ENCODE measurements around the gene SRP14. TPM values are rescaled to one million over a fixed set of nuclear protein-coding genes. Genes with fewer than 3 reads are reported as not detected.

The SRP14 gene
- total RNA-seq, 1 experiment from 2014 or later, result 200 TPM

- TF ChIP-seq, protein P1, sequence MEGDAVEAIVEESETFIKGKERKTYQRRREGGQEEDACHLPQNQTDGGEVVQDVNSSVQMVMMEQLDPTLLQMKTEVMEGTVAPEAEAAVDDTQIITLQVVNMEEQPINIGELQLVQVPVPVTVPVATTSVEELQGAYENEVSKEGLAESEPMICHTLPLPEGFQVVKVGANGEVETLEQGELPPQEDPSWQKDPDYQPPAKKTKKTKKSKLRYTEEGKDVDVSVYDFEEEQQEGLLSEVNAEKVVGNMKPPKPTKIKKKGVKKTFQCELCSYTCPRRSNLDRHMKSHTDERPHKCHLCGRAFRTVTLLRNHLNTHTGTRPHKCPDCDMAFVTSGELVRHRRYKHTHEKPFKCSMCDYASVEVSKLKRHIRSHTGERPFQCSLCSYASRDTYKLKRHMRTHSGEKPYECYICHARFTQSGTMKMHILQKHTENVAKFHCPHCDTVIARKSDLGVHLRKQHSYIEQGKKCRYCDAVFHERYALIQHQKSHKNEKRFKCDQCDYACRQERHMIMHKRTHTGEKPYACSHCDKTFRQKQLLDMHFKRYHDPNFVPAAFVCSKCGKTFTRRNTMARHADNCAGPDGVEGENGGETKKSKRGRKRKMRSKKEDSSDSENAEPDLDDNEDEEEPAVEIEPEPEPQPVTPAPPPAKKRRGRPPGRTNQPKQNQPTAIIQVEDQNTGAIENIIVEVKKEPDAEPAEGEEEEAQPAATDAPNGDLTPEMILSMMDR (conservative IDR thresholded peaks at IDR 0.05), result no peak
- Histone ChIP-seq H3K27ac (ENCODE audit: insufficient read length, low read depth, low read length) (no peak overlapping the region), H2BK15ac (ENCODE audit: low read depth, low read length) (no peak overlapping the region), H3K23ac (ENCODE audit: insufficient read length, low read depth, low read length) (no peak overlapping the region), H2AFZ (ENCODE audit: low read length) (no peak overlapping the region), H4K5ac (ENCODE audit: insufficient read length, low read depth, low read length) (no peak overlapping the region), H3K4me1 (ENCODE audit: insufficient read depth, low read length) (peaks cover 7% of the 10 kb centered on the region; the same call in 1 of the 2 replicates), H3K4ac (ENCODE audit: low read depth, low read length) (no peak overlapping the region), H3K79me2 (ENCODE audit: insufficient read depth, low read length) (no peaks in the 10 kb centered on the region), H2BK5ac (ENCODE audit: insufficient read length, low read length) (no peak overlapping the region), H2BK120ac (ENCODE audit: low read depth, low read length, poor library complexity, severe bottlenecking) (no peak overlapping the region), H3K9ac (ENCODE audit: extremely low read depth, insufficient read length, low read length) (no peak overlapping the region), H3K23me2 (ENCODE audit: insufficient read length, low read depth, low read length, poor library complexity, severe bottlenecking) (peaks cover 3% of the 10 kb centered on the region), H4K91ac (ENCODE audit: insufficient read length, low read depth, low read length) (no peak overlapping the region), H3K27me3 (ENCODE audit: insufficient read depth, low read length) (no peaks in the 10 kb centered on the region), H3T11ph (ENCODE audit: low read length) (no peak overlapping the region), H2BK20ac (ENCODE audit: low read depth, low read length, poor library complexity, severe bottlenecking) (no peak overlapping the region), H3K9me3 (ENCODE audit: control insufficient read depth, low read depth, low read length) (no peaks in the 10 kb centered on the region), H3K56ac (ENCODE audit: insufficient read length, low read depth, low read length) (no peak overlapping the region), H2BK12ac (ENCODE audit: insufficient read length, low read depth, low read length) (no peak overlapping the region), H3K18ac (ENCODE audit: insufficient read length, low read depth, low read length) (no peak overlapping the region), H4K8ac (replicated peaks; ENCODE audit: insufficient read length, low read depth, low read length) (no peak overlapping the region), H2AK5ac (ENCODE audit: insufficient read length, low read length) (no peak overlapping the region), H4K20me1 (ENCODE audit: control insufficient read depth, insufficient read depth, insufficient read length) (no peaks in the 10 kb centered on the region), H3K79me1 (ENCODE audit: insufficient read depth, low read depth, low read length, poor library complexity, severe bottlenecking) (no peaks in the 10 kb centered on the region), H3K14ac (ENCODE audit: insufficient read depth, low read length) (no peak overlapping the region), H3K4me2 (ENCODE audit: insufficient read depth, insufficient read length, low read length) (no peak overlapping the region)
- H3K36me3 Mint-ChIP-seq (ENCODE audit: insufficient read depth in 1 of 3, low read depth in 3 of 3), result no peaks in the 10 kb centered on the region; a peak in 2 of 7 replicates
- H3K4me1 Mint-ChIP-seq, result peaks cover 55 to 56% of the 10 kb centered on the region in 2 experiments
- no peaks in the 10 kb centered on the region; a peak in 1 of 5 replicates for H3K9me3 Mint-ChIP-seq
- DNase-seq, result no peak
- peak overlapping the region in 1 of 3 experiments; percentile 17; a peak in 1 of 7 replicates for H3K27ac Mint-ChIP-seq
- WGBS (ENCODE audit: extremely low coverage, insufficient read length, low lambda C conversion rate), result no CpG with 5 or more reads among the region's 10 CpGs
- H3K27me3 Mint-ChIP-seq (ENCODE audit: low read depth), result peaks cover 2% of the 10 kb centered on the region; the same call in 1 of the 2 replicates
- no peak overlapping the region for H3K4me3 Mint-ChIP-seq
These were observed 9.3 kb upstream of the SRP14 start for GRCh38 chr15:40048211-40048792.
